Panc1 (cell line): Measurements from ENCODE around the gene CENPP.

ENCODE experiments used
- CTCF ChIP-seq: fragments of 450-650 bp; IDR thresholded peaks from 2 replicates; pipeline ENCODE4 v1.5.1; 2017; ENCODE audit warnings: mild to moderate bottlenecking
- POLR2AphosphoS5 ChIP-seq: IDR thresholded peaks from 2 replicates; pipeline ENCODE4 v1.6.1; 2012; ENCODE audit warnings: mild to moderate bottlenecking, low read depth, low read length, moderate library complexity
- TCF7L2 ChIP-seq: IDR thresholded peaks from 2 replicates; pipeline ENCODE4 v1.6.1; 2011; ENCODE audit warnings: mild to moderate bottlenecking, low read depth, low read length, inconsistent platforms
- TF ChIP-seq, protein P1 (sequence below), 2 experiments: IDR thresholded peaks; 2 replicates each; pipeline ENCODE4 v1.6.1; 2011 to 2012; ENCODE audit warnings: low read depth in 2 of 2, control low read depth in 1 of 2, low read length in 1 of 2, mild to moderate bottlenecking in 1 of 2, moderate library complexity in 1 of 2; ENCODE audit not compliant: insufficient read depth in 1 of 2

DNA sequence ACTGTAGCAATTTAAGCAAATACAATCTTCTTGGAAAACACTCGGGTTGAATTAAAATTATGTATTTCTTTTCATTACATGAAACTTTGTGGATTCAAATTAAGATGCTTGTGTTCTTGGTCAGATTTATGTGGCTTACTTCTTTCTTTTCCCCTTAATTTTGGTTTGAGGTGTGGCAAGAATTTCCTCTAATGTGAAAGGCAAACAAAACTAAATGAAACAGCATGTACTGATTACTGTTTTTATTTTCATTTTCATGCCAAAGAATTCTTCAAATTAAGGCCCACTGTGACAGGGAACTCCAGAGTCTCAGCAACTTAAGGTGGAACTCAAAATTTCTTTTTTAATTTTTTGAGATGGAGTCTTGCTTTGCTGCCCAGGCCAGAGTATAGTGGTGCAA is 98.6 kb downstream of the CENPP start, which contains the start of gene OMD:
- TF ChIP-seq CTCF (no peak), POLR2AphosphoS5 (no peak), TCF7L2 (no peak)
- TF ChIP-seq, protein P1, sequence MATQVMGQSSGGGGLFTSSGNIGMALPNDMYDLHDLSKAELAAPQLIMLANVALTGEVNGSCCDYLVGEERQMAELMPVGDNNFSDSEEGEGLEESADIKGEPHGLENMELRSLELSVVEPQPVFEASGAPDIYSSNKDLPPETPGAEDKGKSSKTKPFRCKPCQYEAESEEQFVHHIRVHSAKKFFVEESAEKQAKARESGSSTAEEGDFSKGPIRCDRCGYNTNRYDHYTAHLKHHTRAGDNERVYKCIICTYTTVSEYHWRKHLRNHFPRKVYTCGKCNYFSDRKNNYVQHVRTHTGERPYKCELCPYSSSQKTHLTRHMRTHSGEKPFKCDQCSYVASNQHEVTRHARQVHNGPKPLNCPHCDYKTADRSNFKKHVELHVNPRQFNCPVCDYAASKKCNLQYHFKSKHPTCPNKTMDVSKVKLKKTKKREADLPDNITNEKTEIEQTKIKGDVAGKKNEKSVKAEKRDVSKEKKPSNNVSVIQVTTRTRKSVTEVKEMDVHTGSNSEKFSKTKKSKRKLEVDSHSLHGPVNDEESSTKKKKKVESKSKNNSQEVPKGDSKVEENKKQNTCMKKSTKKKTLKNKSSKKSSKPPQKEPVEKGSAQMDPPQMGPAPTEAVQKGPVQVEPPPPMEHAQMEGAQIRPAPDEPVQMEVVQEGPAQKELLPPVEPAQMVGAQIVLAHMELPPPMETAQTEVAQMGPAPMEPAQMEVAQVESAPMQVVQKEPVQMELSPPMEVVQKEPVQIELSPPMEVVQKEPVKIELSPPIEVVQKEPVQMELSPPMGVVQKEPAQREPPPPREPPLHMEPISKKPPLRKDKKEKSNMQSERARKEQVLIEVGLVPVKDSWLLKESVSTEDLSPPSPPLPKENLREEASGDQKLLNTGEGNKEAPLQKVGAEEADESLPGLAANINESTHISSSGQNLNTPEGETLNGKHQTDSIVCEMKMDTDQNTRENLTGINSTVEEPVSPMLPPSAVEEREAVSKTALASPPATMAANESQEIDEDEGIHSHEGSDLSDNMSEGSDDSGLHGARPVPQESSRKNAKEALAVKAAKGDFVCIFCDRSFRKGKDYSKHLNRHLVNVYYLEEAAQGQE (IDR thresholded peaks at IDR 0.05; ENCODE audit: insufficient read depth in 1 of 2, low read depth in 2 of 2, low read length in 1 of 2), result no peak
